ENCODE measurements around the gene EBP. TPM values are rescaled to one million over a fixed set of nuclear protein-coding genes. Genes with fewer than 3 reads are reported as not detected.

Gene EBP
- total RNA-seq, 2 experiments from 2014 or later, result 38.1 to 41.1 TPM

DNA sequence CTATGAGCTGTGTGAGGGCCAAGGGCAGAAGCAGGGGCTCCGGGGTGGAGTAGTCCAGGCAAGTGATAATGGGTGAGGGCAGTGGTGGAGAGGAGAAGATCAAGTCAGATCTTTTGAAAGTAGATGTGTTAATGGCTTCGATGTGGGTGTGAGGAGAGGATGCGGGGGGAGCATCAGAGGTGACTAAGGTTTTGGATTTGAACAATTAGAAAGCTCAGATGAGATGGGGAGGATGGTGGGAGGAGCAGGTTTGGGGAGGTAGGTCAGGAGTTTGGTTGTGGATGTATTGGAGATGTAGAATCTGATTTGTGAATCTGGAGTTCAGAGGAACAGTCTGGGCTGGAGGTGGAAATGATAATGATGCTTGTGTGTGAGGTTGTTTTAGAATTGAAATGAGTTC lies 41.0 kb upstream of the EBP start:
- H3K4me3 Mint-ChIP-seq, result no peak overlapping the region
- H3K9me3 Mint-ChIP-seq, result no peaks in the 10 kb centered on the region
- Histone ChIP-seq H3K4me1 (ENCODE audit: insufficient read depth, low read length) (peaks cover 19% of the 10 kb centered on the region), H3K9me3 (ENCODE audit: control insufficient read depth in 1 of 2, insufficient read depth in 1 of 2, low read length in 2 of 2) (no peaks in the 10 kb centered on the region), H3K4me3 (ENCODE audit: low read length) (no peak overlapping the region), H3K27me3 (ENCODE audit: control insufficient read depth in 1 of 2, insufficient read depth in 2 of 2, low read length in 2 of 2) (no peaks in the 10 kb centered on the region), H3K27ac (ENCODE audit: low read depth in 1 of 2, low read length in 2 of 2) (no peak overlapping the region), H3K36me3 (ENCODE audit: insufficient read depth, low read length) (peaks cover 40% of the 10 kb centered on the region)
- TF ChIP-seq, protein P1, sequence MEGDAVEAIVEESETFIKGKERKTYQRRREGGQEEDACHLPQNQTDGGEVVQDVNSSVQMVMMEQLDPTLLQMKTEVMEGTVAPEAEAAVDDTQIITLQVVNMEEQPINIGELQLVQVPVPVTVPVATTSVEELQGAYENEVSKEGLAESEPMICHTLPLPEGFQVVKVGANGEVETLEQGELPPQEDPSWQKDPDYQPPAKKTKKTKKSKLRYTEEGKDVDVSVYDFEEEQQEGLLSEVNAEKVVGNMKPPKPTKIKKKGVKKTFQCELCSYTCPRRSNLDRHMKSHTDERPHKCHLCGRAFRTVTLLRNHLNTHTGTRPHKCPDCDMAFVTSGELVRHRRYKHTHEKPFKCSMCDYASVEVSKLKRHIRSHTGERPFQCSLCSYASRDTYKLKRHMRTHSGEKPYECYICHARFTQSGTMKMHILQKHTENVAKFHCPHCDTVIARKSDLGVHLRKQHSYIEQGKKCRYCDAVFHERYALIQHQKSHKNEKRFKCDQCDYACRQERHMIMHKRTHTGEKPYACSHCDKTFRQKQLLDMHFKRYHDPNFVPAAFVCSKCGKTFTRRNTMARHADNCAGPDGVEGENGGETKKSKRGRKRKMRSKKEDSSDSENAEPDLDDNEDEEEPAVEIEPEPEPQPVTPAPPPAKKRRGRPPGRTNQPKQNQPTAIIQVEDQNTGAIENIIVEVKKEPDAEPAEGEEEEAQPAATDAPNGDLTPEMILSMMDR (IDR thresholded peaks at IDR 0.05), result no peak
- peak overlapping the region; percentile 47 for H3K27ac Mint-ChIP-seq
- POLR2A ChIA-PET, result no interaction called here
- ATAC-seq (ENCODE audit: poor library complexity), result no peak
- H3K36me3 Mint-ChIP-seq (ENCODE audit: low read depth), result peaks cover 53% of the 10 kb centered on the region
- intact Hi-C loops (cut with DNase I, micrococcal nuclease), result no loop called here
- no peak for DNase-seq
- H3K4me1 Mint-ChIP-seq (ENCODE audit: low read depth), result peaks cover 22% of the 10 kb centered on the region
- CTCF ChIA-PET, result no interaction called here
- no peaks in the 10 kb centered on the region for H3K27me3 Mint-ChIP-seq

DNA sequence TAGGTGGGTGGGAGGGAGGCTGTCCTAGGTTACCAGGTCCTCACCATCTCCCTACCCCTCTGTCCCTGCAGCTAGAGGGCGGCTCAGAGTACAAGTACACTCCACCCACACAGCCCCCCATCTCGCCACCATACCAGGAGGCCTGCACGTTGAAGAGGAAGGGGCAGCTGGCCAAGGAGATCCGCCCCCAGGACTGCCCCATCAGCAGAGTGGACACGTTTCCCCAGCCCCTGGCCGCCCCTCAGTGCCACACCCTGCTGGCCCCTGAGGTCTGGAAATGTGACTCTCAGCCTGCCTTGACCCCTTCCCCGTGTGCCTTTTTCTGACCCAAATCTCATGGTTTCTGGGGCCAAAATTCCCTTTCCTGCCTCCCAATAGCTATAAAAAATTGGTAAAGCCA lies 39.1 kb upstream of the EBP start:
- Mint-ChIP-seq H3K4me3 (no peak overlapping the region), H3K4me1 (ENCODE audit: low read depth) (peaks cover 4% of the 10 kb centered on the region), H3K9me3 (no peaks in the 10 kb centered on the region), H3K27me3 (no peaks in the 10 kb centered on the region), H3K27ac (no peak overlapping the region), H3K36me3 (ENCODE audit: low read depth) (peaks cover 40% of the 10 kb centered on the region)
- Histone ChIP-seq H3K36me3 (ENCODE audit: insufficient read depth, low read length) (peaks cover 43% of the 10 kb centered on the region), H3K27ac (ENCODE audit: low read depth in 1 of 2, low read length in 2 of 2) (no peak overlapping the region), H3K4me1 (ENCODE audit: insufficient read depth, low read length) (peaks cover 6% of the 10 kb centered on the region), H3K9me3 (ENCODE audit: control insufficient read depth in 1 of 2, insufficient read depth in 1 of 2, low read length in 2 of 2) (no peaks in the 10 kb centered on the region), H3K27me3 (ENCODE audit: control insufficient read depth in 1 of 2, insufficient read depth in 2 of 2, low read length in 2 of 2) (no peaks in the 10 kb centered on the region), H3K4me3 (ENCODE audit: low read length) (no peak overlapping the region)
- DNase-seq, result no peak
- no peak for ATAC-seq (ENCODE audit: poor library complexity)
- intact Hi-C loops (cut with DNase I, micrococcal nuclease), result no loop called here
- TF ChIP-seq, protein P1 (IDR thresholded peaks at IDR 0.05), result no peak
- POLR2A ChIA-PET, result interaction anchor here (1.6 kb wide), 1 partner anchor 57 kb away, joined by 3 read pairs; the partner anchor contains the start of gene TBC1D25
- CTCF ChIA-PET, result no interaction called here

DNA sequence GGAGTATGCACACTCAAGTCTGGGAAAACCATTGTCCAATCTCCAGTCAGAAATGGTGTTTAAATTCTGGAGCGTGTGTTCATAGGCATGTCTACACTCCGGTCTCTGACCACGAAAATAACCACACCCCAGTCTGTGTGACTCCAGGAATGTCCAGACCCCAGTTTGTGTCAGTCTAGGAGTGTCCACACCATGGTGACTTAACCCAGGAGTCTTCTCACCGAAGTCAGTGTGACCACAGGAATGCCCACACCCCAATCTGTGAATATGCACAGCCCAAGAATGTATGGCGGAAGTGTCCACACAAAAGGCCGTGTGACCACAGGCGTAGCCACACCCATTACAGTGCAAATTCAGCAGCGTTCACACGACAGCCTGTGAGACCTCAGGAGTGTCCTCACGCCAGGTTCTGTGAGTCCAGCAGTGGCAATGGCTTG lies 34.2 kb upstream of the EBP start:
- TF ChIP-seq, protein P1 (IDR thresholded peaks at IDR 0.05), result no peak
- H3K4me1 ChIP-seq (ENCODE audit: insufficient read depth, low read length), result no peaks in the 10 kb centered on the region
- H3K27me3 Mint-ChIP-seq, result no peaks in the 10 kb centered on the region
- peaks cover 10% of the 10 kb centered on the region for H3K36me3 Mint-ChIP-seq (ENCODE audit: low read depth)
- H3K4me1 Mint-ChIP-seq (ENCODE audit: low read depth), result no peaks in the 10 kb centered on the region
- H3K27me3 ChIP-seq (ENCODE audit: control insufficient read depth in 1 of 2, insufficient read depth in 2 of 2, low read length in 2 of 2), result no peaks in the 10 kb centered on the region
- DNase-seq (peak in 2 of 14 experiments; percentile 7 to 43), ATAC-seq (ENCODE audit: poor library complexity) (no peak)
- no peak overlapping the region for H3K4me3 Mint-ChIP-seq
- H3K4me3 ChIP-seq (ENCODE audit: low read length), result no peak overlapping the region
- peaks cover 13% of the 10 kb centered on the region for H3K36me3 ChIP-seq (ENCODE audit: insufficient read depth, low read length)
- ChIA-PET CTCF (no interaction called here), POLR2A (no interaction called here)
- no peak overlapping the region for H3K27ac ChIP-seq (ENCODE audit: low read depth in 1 of 2, low read length in 2 of 2)
- H3K9me3 ChIP-seq (ENCODE audit: control insufficient read depth in 1 of 2, insufficient read depth in 1 of 2, low read length in 2 of 2), result no peaks in the 10 kb centered on the region
- intact Hi-C loops (cut with DNase I, micrococcal nuclease), result no loop called here
- no peak overlapping the region for H3K27ac Mint-ChIP-seq
- no peaks in the 10 kb centered on the region for H3K9me3 Mint-ChIP-seq

Measured in CD4-positive, alpha-beta T cell (primary cell).